H1 (cell line): ENCODE data around the gene ARHGEF28. TPM values are rescaled to one million over a fixed set of nuclear protein-coding genes. Genes with fewer than 3 reads are reported as not detected.

Source experiments
- HDAC2 ChIP-seq, 2 experiments: fragments of 300-600 bp in 1 of 2; sonication (generic) in 1 of 2; IDR thresholded peaks; 2 replicates each; pipeline ENCODE4 v1.6.1; 2011 to 2012; ENCODE audit warnings: low read depth in 2 of 2, low read length in 2 of 2, mild to moderate bottlenecking in 2 of 2, moderate library complexity in 2 of 2, borderline replicate concordance in 1 of 2, inconsistent platforms in 1 of 2
- KDM4A ChIP-seq: IDR thresholded peaks from one replicate; pipeline ENCODE4 v1.7.1; 2012; ENCODE audit warnings: low read depth, mild to moderate bottlenecking, moderate library complexity, low read length, inconsistent platforms; ENCODE audit not compliant: severe bottlenecking
- RAD21 ChIP-seq, 2 experiments: IDR thresholded peaks in 1 of 2; conservative IDR thresholded peaks in 1 of 2; 2 replicates each; pipeline ENCODE4 v1.6.1; 2011; ENCODE audit warnings: low read depth in 2 of 2, low read length in 2 of 2, improper control_type of control experiment in 1 of 2, inconsistent platforms in 1 of 2, mild to moderate bottlenecking in 1 of 2, moderate library complexity in 1 of 2
- polyA plus RNA-seq, 7 experiments: library from polyadenylated mRNA; depleted of rRNA in 3 of 7; stranded (reverse) in 5 of 7; unstranded in 2 of 7; fragments of >200 nt in 5 of 7; fragments of 200-250 nt in 2 of 7; gene quantifications; 1 replicate in 5 of 7; 2 replicates in 1 of 7; 4 replicates in 1 of 7; pipeline versions ENCODE4 v1.2.1 to v1.2.3, GENCODE V29; 2011 to 2013; ENCODE audit warnings: missing spikeins in 2 of 7, mixed read lengths in 2 of 7
- total RNA-seq: library from RNA; stranded (reverse); fragmentation: NEBNext Ultra II Directional; extraction: Animal tissue kit (Norgen Biotek cat#: 25700); gene quantifications from 2 replicates; pipeline ENCODE4 v1.2.1, GENCODE V29; 2021
- TF ChIP-seq, protein P1 (sequence below): IDR thresholded peaks from 2 replicates; pipeline ENCODE4 v1.6.1; 2012; ENCODE audit warnings: inconsistent platforms

Gene ARHGEF28
- total and polyA plus RNA-seq, 2 of the 8 experiments (the other 6 are each of a cell fraction or from before 2014, with no cell fraction given) = 0.33 to 1.0 TPM

GRCh38 chr5:73834693-73835092 is 208.7 kb downstream of the ARHGEF28 start (continued):
- TF ChIP-seq, protein P1, sequence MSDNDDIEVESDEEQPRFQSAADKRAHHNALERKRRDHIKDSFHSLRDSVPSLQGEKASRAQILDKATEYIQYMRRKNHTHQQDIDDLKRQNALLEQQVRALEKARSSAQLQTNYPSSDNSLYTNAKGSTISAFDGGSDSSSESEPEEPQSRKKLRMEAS = no peak
- no peak for TF ChIP-seq KDM4A
- TF ChIP-seq HDAC2 (IDR thresholded peaks at IDR 0.05; ENCODE audit: borderline replicate concordance in 1 of 2, low read depth in 2 of 2, low read length in 2 of 2) = no peak
- no peak for TF ChIP-seq RAD21 (IDR thresholded peaks at IDR 0.05 in 1 of 2, conservative IDR thresholded peaks at IDR 0.05 in 1 of 2; ENCODE audit: low read depth in 2 of 2, low read length in 2 of 2)
